ENCODE results near the gene CFAP77. TPM values are rescaled to one million over a fixed set of nuclear protein-coding genes. Genes with fewer than 3 reads are reported as not detected.

The CFAP77 gene
- total RNA-seq: not detected in 2 replicates

GRCh38 chr9:132409828-132410528, at the start of gene CFAP77:
TSS of gene CFAP77 (plus strand) at chr9:132410211. CDS start at chr9:132410272, 61 bp downstream.

GRCh38 chr9:132406554-132407122, 3.4 kb upstream of the CFAP77 start, which contains the start of gene TTF1:
TSS of gene TTF1 (minus strand) at chr9:132406840. CDS start at chr9:132402821, 4,019 bp downstream.

GRCh38 chr9:132582276-132582785, 172.3 kb downstream of the CFAP77 start, which contains the start of gene BARHL1:
TSS of gene BARHL1 (plus strand) at chr9:132582606. CDS start at chr9:132582798, 192 bp downstream.

Small RNA genes within 50 kb of the gene (small RNA-seq; reads per million reads assigned to genes)
- not detected for gene RNU5D-2P

Other genes with a start within 250 kb of the CFAP77 start
- gene NTNG2, start 248.2 kb upstream of the CFAP77 start, total RNA-seq: 0.07 and 0.13 TPM in 2 replicates
- 85.9 and 97.7 TPM in 2 replicates for gene SETX, start 55.2 kb upstream of the CFAP77 start, total RNA-seq
- gene TTF1, start 3.4 kb upstream of the CFAP77 start, total RNA-seq: 12.5 and 14.1 TPM in 2 replicates
- gene BARHL1, start 172.4 kb downstream of the CFAP77 start, total RNA-seq: not detected in 2 replicates

Measured in thoracic aorta endothelial cell (primary cell).